GM18498 (cell line): ENCODE measurements around the gene ROBO4.

Experiments used
- ATAC-seq: cut with Tn5 transposase; IDR thresholded peaks from one replicate; pipeline ENCODE4 v1.9.1; 2021; ENCODE audit warnings: mild to moderate bottlenecking, moderate library complexity; ENCODE audit not compliant: unreplicated experiment

ROBO4 gene

GRCh38 chr11:124919898-124920297, 22.2 kb upstream of the ROBO4 start:
- ATAC-seq = no peak

DNA sequence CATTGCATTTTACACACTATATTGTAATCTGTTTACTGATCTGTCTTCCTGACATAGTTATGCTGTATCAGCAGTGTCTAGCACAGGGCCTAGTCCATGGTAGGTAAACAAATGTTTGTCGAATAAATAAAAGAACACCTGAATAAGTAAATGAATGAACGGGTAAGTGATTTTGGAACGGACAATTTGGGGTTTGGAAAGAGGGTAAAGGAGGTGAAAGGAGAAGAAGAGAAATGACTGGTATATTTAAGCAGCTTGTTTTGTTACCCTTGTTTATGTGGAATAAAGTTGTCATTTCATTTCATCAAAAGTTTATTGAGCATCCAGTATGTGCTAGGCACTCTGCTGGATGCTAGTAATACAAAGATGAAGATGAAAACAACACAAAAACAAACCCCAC, 21.3 kb upstream of the ROBO4 start, which contains the start of gene HEPN1:
TSS of gene HEPN1 (plus strand) at position 301 of the 400 bp plus-strand sequence.
- no peak for ATAC-seq

GRCh38 chr11:124917115-124917637, 19.5 kb upstream of the ROBO4 start:
- no peak for ATAC-seq

- no peak for ATAC-seq
Measured at GRCh38 chr11:124916370-124916710, 18.7 kb upstream of the ROBO4 start.

DNA sequence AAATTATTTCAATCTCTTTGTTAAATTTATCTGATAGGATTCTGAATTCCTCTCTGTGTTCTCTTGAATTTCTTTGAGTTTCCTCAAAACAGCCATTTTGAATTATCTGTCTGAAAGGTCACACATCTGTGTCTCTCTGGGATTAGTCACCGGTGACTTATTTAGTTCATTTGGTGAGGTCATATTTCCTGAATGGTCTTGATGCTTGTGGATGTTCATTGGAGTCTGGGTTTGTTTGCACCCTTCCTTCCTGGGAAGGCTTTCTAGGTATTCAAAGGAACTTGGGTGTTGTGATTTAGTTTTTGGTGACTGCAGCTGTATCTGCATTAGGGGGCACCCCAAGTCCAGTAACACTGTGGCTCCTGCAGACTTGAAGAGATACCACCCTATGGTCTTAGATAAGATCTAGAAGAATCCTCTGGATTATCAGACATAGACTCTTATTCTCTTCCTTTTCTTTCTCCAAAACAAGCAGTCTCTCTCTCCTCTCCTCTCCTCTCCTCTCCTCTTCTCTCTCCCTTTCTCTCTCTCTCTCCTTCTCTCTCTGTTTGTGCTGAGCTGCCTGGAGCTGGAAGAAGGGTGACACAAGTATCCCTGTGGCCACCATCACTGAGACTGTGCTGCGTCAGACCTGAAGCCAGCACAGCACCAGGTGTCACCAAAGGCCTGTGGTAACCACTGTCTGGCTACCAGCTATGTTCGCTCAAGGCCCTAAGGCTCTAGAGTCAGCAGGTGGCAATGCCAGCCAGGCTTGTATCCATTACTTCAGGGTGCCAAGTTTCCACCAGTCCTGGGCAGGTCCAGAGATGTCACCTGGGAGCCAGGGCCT, 18.1 kb upstream of the ROBO4 start:
- ATAC-seq = no peak

GRCh38 chr11:124902616-124903015, 5.0 kb upstream of the ROBO4 start:
- no peak for ATAC-seq

DNA sequence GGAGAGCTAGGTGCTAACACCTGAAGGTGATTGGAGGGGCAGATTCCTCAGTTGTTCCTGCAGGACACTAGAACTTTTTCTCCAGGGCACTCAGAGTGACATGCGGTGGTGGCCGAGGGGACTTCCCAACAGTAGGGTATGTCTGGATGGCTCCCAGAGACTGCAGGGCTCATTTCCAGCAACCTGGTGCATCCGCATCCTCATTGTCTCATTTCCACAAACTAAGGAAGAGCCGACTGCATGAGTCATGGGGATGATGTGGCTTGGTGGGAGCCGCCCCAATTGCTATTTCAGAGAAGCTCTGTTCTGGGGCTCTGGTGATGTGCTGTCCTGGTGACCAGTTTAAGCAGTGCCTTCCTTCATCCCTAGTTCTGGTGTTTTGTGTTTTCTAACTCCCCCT, 2.8 kb upstream of the ROBO4 start:
- no peak for ATAC-seq

GRCh38 chr11:124899383-124900145, 1.9 kb upstream of the ROBO4 start:
- ATAC-seq = no peak

DNA sequence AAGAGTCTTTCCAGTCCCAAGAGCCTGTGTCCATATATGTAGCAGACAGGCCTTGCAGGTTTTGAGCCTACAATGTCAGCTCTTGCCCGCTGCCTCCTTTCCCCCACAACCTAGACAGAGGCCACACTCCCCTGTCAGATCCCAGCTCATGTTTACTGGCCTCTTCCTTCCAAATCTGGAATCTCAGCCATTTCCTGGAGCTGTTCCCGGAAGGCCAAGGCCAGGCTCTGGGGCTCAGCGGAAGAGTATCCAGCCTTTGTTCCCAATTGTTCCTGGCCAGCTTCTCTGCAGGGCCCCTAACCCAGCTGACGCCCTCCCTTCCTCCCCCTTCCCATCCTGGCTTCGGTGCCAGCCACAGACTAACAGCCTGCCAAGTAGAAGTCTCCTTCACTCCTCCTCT, 1.0 kb upstream of the ROBO4 start:
- ATAC-seq = no peak

DNA sequence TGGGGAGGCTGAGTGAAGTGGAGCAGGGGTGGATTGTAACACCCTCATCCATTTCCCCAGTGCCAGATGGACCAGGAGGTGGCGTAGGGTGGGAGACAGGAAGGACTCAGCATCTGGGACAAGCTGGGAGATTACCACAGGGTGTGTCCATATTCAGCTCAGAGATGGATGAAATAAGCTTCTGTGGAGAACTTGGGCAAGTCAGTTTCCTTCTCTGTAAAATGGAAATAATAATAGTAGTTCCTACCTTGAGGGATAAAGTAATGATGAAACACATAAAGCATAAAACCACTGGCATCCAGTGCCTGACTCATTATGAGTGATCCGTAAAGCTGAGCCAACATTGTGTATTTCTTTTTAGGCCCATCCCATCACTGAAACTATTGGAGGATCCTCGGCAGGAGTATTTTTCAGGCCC, 607 bp upstream of the ROBO4 start:
- ATAC-seq = no peak

- no peak for ATAC-seq
Measured at GRCh38 chr11:124896821-124897391, 759 bp downstream of the ROBO4 start.

- no peak for ATAC-seq
Measured at GRCh38 chr11:124896071-124896750, 1.5 kb downstream of the ROBO4 start.

DNA sequence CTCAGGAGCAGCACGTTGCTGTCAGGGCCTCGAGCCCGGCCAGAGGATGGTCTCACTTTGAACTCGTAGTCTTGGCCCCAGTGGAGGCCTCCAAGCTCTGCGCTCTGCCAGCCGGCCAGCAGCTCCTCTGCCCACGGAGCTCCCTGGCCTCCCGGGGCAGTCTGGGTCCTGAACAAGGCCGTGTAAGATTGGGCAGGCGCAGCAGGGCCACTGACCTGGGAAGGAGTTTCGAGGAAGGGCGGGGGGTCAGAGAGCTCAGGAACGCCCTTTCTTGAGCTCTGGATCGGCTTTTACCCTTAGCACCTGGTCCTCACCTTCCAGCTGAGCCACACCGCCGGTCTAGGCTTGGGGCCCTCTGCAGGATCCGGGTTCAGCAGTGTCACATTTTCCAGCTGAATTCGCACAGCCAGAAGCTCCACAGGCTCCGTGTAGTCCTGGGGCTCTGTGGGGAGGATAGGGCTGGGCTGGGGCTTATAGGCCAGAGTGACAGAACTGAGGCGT, 2.1 kb downstream of the ROBO4 start:
- no peak for ATAC-seq

- no peak for ATAC-seq
Measured at GRCh38 chr11:124894606-124895430, 2.8 kb downstream of the ROBO4 start.

GRCh38 chr11:124893781-124894401, 3.8 kb downstream of the ROBO4 start:
- no peak for ATAC-seq

DNA sequence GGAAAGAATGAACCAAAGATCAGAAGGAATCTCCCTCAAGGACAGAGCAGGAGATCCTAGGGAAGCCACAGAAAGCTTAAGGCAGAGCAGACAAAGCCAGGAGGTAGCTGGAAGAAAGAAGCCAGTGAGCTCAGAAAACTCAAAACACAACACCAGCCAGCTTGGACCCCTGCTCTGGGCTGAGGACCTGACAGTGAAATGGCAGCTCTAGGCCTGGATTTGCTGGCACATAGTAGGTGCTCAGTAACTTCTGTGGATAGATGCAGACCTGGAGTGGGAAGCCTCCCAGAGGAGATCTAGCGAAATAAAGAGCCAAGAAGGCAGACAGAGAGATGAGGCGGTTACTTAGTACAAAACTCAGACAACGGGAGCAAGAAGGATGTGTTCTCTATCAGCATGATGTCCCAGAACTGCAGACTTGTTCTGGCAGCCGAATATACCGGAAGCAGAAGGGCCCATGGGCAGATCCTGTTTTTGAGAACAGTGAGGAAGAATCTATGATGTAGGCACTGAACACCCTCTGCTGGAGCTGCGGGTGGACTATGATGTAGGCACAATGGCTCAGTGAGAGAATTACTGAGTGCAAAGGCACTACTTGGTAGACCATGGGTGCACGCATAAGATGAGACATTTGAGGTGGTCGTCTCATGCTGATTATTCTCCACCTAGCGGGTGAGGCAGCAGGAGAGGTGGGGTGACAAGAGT, 4.8 kb downstream of the ROBO4 start:
- ATAC-seq = no peak

DNA sequence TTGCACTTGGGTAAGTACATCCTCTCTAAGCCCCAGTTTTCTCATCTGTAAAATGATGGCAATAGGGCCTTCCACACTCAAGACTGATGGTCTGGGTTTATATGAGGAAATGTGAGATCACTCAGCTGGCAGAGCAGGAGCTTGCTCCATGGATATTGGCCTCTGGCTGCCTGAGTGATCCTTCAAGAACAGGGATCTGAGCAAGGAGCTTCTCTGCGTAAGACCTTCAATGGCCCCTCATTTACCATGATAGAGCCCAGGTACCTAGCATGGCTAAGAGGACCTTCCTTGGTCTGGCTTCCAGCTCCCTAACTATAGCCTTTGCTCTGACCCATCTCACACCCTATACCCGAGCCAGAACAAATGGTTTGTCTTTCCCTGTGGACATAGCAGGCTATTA, 5.5 kb downstream of the ROBO4 start:
- no peak for ATAC-seq

- no peak for ATAC-seq
Measured at GRCh38 chr11:124891373-124891861, 6.2 kb downstream of the ROBO4 start.
